Right lobe of liver (tissue), 4 donors: ENCODE measurements around the gene EPHB6.

Experiments
- CTCF ChIP-seq, 4 donors: fragments of 200-600 bp in 3 of 4; fragments of 450-650 bp in 1 of 4; IDR thresholded peaks; one replicate each; pipeline versions ENCODE4 v1.5.1 to v1.8.0; 2016 to 2022; ENCODE audit warnings: antibody characterized with exemption in 4 of 4, mild to moderate bottlenecking in 2 of 4
- POLR2A ChIP-seq: fragments of 450-650 bp; IDR thresholded peaks from one replicate; pipeline ENCODE4 v1.6.1; 2017; ENCODE audit warnings: antibody characterized with exemption, mild to moderate bottlenecking
- donor health status: DM: no; HTN: no; CAD: no.
- donor health status: DM: no; HTN: no; CAD: no.
- donor health status: DM: no; HTN: yes; CAD: no.

GRCh38 chr7:142808461-142808801 lies 46.4 kb upstream of the EPHB6 start:
- TF ChIP-seq POLR2A = no peak
- TF ChIP-seq CTCF (IDR thresholded peaks at IDR 0.05) = no peak
